Measurements from ENCODE around the gene CDK19.

The CDK19 gene

DNA sequence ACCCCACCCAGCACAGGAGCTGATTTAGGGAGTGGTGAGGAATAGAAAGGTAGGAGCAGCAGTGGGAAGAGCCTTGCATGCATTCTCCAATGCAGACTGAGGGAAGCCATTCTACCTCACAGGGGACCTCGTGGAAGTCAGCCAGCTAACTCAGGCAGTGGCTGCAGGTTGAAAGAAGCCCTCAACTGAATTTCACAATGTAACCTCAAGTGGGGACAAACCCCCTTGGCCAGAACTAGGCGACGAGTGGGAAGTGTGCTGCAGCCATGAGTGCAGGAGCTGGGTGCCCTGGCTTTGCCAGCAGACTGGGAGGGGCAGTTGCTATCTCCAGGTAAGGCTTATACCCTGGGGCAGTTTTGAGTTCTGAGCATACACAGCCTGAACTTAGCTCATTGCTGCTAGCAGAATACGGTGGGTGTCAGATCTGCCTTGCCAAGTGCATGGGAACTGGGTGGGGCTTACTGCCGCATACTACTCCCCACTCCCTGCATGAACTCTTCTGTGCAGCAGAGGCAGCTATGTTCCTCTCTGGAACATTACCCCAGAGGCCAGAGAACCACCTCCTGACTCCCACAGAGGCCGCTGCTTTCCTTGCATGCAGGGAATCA, 126.5 kb downstream of the CDK19 start:
- TF ChIP-seq, protein P1, sequence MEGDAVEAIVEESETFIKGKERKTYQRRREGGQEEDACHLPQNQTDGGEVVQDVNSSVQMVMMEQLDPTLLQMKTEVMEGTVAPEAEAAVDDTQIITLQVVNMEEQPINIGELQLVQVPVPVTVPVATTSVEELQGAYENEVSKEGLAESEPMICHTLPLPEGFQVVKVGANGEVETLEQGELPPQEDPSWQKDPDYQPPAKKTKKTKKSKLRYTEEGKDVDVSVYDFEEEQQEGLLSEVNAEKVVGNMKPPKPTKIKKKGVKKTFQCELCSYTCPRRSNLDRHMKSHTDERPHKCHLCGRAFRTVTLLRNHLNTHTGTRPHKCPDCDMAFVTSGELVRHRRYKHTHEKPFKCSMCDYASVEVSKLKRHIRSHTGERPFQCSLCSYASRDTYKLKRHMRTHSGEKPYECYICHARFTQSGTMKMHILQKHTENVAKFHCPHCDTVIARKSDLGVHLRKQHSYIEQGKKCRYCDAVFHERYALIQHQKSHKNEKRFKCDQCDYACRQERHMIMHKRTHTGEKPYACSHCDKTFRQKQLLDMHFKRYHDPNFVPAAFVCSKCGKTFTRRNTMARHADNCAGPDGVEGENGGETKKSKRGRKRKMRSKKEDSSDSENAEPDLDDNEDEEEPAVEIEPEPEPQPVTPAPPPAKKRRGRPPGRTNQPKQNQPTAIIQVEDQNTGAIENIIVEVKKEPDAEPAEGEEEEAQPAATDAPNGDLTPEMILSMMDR (IDR thresholded peaks at IDR 0.05), result no peak

DNA sequence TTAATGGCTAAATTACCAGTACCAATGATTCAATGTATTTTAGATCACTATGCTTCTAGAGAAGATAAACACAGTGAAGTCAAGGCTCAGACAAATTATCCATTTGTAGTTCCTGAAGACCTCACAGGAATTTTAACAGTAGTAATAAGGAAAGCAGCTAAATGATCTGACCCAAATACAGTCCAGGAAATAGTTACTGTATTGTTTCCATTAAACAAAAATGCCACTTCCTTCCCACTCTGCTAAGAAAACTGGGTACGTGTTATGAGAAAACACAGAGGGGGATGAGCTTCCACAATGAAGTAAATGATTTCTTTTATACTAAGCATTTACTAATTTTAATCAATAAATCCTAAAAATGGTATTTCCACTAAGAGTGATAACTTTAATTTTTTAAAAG, 127.9 kb downstream of the CDK19 start:
- TF ChIP-seq, protein P1 (IDR thresholded peaks at IDR 0.05), result no peak

DNA sequence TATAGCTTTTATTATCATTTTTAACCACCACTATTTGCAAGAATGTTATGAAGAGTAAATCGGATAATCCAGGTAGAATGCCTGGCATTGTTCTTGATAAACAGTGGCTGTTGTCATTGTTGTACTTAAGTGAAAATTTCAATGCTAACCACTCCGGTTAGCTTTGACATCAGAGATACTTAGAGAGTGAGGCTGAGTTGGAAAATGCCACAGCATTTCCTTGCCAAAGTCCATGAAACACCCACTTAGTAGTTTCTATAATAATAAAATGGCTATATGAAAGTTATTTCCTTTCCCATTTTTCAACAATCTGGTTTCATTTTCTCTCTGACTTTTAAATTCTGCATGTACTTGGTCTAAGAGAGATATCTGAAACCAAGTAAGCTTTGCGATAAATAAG, 132.0 kb downstream of the CDK19 start:
- TF ChIP-seq, protein P1 (IDR thresholded peaks at IDR 0.05), result no peak

DNA sequence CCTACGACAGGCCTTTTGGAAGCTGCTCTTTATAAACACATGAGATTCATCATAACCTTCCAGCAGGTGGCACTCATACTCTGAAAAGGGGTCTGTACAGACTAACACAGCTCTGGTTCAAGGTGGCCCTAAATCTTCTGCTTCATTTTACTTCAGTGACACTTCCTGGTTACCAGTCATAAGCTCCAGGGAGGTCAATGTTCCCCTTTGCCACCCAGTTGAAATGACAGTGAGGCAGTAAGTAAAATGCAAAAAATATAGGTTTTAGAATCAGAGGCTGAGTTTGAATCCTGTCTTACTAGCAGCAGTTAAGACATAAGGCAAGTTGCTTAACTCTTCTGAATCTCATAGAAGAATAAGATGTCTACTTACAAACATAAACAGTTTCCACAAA, 132.8 kb downstream of the CDK19 start:
- TF ChIP-seq, protein P1 (IDR thresholded peaks at IDR 0.05), result peak; percentile 66

DNA sequence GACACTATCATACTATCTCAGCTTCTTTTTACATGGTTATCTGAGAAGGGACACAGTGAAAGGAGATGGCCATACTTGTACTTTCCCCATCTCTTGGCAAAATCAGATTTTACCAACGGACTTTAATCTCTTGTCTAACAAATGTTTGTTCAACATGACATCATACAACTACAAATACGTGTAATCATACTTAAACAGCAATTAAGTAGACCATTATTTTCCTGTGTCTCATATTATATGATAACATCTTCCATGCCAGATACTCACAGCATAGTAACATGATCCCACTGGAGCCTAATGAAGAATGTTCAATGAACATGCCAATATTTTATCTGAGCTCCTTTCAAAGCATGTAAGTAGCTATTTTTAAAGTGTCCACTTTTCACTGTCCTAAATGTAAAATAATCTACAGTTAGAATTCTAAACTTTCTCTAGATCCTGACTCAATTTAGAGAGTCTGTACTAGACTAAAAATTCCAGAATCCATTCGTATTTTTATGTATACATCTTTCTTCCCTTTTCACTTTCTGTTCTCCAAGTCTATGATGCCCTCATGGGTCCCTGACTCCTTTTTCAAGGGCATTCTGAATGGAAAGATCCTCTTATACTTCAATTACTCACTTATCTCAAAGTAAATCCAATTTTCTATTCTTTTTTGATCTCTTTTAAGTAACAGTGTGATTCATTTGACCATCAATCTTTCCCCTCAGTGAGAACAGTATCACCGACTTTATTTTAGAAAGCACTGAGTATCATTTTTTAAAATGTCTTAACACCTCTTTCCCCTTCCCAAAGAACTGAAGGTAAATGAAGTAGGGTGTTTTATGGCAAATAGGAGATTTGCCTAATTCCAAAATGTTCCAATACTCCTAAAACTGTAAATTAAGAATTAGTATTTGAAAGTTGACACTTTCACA, 133.5 kb downstream of the CDK19 start:
- TF ChIP-seq, protein P1 (IDR thresholded peaks at IDR 0.05), result no peak

DNA sequence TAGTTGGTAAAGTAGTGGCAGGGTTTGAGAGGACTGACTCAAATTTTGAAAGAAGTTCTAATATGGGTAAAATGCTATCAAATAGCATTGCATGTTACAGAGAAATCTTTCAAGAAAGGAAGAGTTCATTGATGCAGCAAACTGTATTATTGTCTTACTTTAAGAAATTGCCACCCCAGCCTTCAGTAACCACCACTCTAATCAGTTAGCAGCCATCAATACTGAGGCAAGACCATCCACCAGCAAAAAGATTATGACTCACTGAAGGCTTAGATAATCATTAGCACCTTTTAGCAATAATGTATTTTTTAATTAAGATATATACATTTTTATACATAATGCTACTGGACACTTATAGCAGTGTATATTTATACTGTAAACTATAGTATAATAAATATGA, 138.9 kb downstream of the CDK19 start:
- TF ChIP-seq, protein P1 (IDR thresholded peaks at IDR 0.05), result no peak

DNA sequence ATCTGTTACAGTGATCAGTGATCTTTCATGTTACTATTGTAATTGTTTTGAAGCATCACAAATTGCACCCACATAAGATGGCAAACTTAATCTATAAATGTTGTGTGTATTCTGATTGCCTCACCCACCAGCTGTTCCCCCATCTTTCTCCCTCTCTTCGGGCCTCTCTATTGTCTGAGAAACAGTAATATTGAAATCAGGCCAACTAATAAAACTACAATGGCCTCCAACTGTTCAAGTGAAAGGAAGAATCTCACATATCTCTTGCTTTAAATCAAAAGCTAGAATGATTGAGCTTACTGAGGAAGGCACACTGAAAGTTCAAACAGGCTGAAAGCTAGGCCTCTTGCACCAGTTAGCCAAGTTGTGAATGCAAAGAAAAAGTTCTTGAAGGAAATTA, 141.2 kb downstream of the CDK19 start:
- TF ChIP-seq, protein P1 (IDR thresholded peaks at IDR 0.05), result no peak
